Measurements from ENCODE around the gene CKAP2L. TPM values are rescaled to one million over a fixed set of nuclear protein-coding genes. Genes with fewer than 3 reads are reported as not detected.

Gene CKAP2L
- total and polyA plus RNA-seq, 9 of the 15 experiments (the other 6 are each of a cell fraction or from before 2014, with no cell fraction given): 10.4 to 21.9 (median 14.2) TPM

DNA sequence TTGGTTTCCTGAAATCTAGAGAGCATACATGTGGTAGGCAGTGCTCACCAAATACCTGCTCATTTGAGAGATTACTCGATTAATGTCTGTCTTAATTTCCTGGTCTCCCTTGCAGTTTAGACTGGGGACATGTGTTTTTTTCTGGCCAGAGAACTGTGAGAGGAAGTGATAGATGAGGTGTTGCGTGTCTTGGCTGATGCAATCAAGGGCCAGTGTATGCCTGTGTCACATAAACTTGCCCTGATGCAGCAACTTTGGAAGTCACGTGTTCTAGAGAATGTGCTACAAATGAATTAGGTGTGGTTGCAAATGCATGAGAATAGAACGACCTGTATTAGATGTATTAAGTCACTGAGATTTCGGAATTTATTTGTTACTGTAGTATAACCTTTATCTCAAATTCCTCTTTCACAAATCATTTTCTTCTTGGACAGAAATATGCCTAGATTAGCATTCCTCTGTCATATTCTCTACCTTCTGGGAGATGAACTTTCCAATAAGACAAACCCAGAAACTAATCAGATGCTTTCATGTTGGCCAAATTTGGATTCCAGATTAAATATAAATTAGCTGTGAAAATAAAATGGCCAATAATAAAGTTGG is 29.8 kb upstream of the CKAP2L start (continued):
- TF ChIP-seq, protein P1, sequence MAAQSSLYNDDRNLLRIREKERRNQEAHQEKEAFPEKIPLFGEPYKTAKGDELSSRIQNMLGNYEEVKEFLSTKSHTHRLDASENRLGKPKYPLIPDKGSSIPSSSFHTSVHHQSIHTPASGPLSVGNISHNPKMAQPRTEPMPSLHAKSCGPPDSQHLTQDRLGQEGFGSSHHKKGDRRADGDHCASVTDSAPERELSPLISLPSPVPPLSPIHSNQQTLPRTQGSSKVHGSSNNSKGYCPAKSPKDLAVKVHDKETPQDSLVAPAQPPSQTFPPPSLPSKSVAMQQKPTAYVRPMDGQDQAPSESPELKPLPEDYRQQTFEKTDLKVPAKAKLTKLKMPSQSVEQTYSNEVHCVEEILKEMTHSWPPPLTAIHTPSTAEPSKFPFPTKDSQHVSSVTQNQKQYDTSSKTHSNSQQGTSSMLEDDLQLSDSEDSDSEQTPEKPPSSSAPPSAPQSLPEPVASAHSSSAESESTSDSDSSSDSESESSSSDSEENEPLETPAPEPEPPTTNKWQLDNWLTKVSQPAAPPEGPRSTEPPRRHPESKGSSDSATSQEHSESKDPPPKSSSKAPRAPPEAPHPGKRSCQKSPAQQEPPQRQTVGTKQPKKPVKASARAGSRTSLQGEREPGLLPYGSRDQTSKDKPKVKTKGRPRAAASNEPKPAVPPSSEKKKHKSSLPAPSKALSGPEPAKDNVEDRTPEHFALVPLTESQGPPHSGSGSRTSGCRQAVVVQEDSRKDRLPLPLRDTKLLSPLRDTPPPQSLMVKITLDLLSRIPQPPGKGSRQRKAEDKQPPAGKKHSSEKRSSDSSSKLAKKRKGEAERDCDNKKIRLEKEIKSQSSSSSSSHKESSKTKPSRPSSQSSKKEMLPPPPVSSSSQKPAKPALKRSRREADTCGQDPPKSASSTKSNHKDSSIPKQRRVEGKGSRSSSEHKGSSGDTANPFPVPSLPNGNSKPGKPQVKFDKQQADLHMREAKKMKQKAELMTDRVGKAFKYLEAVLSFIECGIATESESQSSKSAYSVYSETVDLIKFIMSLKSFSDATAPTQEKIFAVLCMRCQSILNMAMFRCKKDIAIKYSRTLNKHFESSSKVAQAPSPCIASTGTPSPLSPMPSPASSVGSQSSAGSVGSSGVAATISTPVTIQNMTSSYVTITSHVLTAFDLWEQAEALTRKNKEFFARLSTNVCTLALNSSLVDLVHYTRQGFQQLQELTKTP (IDR thresholded peaks at IDR 0.05; ENCODE audit: low read depth in 1 of 2, partially characterized antibody in 2 of 2): peak; percentile 60 to 93
- TF ChIP-seq, protein P2, sequence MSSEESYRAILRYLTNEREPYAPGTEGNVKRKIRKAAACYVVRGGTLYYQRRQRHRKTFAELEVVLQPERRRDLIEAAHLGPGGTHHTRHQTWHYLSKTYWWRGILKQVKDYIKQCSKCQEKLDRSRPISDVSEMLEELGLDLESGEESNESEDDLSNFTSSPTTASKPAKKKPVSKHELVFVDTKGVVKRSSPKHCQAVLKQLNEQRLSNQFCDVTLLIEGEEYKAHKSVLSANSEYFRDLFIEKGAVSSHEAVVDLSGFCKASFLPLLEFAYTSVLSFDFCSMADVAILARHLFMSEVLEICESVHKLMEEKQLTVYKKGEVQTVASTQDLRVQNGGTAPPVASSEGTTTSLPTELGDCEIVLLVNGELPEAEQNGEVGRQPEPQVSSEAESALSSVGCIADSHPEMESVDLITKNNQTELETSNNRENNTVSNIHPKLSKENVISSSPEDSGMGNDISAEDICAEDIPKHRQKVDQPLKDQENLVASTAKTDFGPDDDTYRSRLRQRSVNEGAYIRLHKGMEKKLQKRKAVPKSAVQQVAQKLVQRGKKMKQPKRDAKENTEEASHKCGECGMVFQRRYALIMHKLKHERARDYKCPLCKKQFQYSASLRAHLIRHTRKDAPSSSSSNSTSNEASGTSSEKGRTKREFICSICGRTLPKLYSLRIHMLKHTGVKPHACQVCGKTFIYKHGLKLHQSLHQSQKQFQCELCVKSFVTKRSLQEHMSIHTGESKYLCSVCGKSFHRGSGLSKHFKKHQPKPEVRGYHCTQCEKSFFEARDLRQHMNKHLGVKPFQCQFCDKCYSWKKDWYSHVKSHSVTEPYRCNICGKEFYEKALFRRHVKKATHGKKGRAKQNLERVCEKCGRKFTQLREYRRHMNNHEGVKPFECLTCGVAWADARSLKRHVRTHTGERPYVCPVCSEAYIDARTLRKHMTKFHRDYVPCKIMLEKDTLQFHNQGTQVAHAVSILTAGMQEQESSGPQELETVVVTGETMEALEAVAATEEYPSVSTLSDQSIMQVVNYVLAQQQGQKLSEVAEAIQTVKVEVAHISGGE (CRISPR knock-in tag; IDR thresholded peaks at IDR 0.05): no peak
- TF ChIP-seq, protein P3, sequence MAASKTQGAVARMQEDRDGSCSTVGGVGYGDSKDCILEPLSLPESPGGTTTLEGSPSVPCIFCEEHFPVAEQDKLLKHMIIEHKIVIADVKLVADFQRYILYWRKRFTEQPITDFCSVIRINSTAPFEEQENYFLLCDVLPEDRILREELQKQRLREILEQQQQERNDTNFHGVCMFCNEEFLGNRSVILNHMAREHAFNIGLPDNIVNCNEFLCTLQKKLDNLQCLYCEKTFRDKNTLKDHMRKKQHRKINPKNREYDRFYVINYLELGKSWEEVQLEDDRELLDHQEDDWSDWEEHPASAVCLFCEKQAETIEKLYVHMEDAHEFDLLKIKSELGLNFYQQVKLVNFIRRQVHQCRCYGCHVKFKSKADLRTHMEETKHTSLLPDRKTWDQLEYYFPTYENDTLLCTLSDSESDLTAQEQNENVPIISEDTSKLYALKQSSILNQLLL (CRISPR knock-in tag; IDR thresholded peaks at IDR 0.05; ENCODE audit: borderline replicate concordance): no peak
- TF ChIP-seq EHMT2 (IDR thresholded peaks at IDR 0.05) (peak; percentile 95), ATF1 (CRISPR knock-in tag; IDR thresholded peaks at IDR 0.05) (no peak), ATF1 (tag; IDR thresholded peaks at IDR 0.05) (peak; percentile 93), FOXP1 (CRISPR knock-in tag; IDR thresholded peaks at IDR 0.05) (peak; percentile 76; the same call in 1 of the 2 replicates), MIER1 (IDR thresholded peaks at IDR 0.05; ENCODE audit: low read depth) (no peak), HSF4 (CRISPR knock-in tag; IDR thresholded peaks at IDR 0.05; ENCODE audit: borderline replicate concordance) (peak; percentile 88; the same call in 1 of the 2 replicates), CREM (IDR thresholded peaks at IDR 0.05; ENCODE audit: low read depth) (peak; percentile 94), E2F3 (CRISPR knock-in tag; IDR thresholded peaks at IDR 0.05) (no peak), IRF2 (CRISPR knock-in tag; IDR thresholded peaks at IDR 0.05) (no peak), NFRKB (IDR thresholded peaks at IDR 0.05; ENCODE audit: low read depth) (peak; percentile 97), MYNN (IDR thresholded peaks at IDR 0.05) (no peak), MYNN (CRISPR knock-in tag; IDR thresholded peaks at IDR 0.05) (no peak), KAT2B (IDR thresholded peaks at IDR 0.05; ENCODE audit: low read depth, low read length) (no peak), ZSCAN32 (CRISPR knock-in tag; IDR thresholded peaks at IDR 0.05) (peak; percentile 100)
- TF ChIP-seq, protein P4, sequence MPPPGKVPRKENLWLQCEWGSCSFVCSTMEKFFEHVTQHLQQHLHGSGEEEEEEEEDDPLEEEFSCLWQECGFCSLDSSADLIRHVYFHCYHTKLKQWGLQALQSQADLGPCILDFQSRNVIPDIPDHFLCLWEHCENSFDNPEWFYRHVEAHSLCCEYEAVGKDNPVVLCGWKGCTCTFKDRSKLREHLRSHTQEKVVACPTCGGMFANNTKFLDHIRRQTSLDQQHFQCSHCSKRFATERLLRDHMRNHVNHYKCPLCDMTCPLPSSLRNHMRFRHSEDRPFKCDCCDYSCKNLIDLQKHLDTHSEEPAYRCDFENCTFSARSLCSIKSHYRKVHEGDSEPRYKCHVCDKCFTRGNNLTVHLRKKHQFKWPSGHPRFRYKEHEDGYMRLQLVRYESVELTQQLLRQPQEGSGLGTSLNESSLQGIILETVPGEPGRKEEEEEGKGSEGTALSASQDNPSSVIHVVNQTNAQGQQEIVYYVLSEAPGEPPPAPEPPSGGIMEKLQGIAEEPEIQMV (tag; conservative IDR thresholded peaks at IDR 0.05; ENCODE audit: low read depth): peak; percentile 3; the same call in 1 of the 2 replicates
